ENCODE measurements around the gene BCL2A1.
"Not testable (repeated sequence)": the region's sequence is repeated elsewhere in the genome, so short reads cannot be mapped to it uniquely, and the experiment has no call there.

BCL2A1 gene

DNA sequence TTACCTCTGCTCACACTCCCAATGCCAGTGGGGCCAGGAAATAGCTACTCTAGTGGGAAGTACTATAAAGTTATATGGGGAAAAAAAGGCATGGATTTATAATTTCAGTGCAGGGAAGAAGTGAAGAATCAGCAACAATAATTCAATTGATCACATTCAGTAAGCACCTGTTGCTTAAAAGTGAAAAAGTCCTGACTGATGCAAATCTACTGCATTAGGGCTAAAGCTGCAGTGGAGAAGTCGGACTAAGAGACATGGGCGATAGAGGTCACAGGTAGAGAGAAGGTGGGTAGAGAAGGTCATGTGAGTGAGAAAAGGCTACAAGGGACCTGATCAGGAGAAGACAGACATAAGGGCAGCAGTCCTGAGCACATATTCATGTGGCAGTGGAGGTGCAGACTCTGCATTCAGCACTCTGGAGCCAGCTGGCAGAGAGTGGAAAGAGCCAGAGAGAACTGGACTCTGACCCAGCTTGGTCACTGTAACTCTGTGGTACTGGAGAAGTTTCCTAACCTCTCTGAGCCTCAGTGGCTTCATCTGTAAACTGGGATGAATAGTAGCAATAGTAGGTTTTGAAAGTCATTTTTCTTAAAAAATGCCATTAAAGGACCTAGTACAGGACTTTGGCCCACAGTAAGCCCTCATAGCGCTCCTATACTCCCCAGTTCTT lies 17.6 kb upstream of the BCL2A1 start:
- DNase-seq = no peak

DNA sequence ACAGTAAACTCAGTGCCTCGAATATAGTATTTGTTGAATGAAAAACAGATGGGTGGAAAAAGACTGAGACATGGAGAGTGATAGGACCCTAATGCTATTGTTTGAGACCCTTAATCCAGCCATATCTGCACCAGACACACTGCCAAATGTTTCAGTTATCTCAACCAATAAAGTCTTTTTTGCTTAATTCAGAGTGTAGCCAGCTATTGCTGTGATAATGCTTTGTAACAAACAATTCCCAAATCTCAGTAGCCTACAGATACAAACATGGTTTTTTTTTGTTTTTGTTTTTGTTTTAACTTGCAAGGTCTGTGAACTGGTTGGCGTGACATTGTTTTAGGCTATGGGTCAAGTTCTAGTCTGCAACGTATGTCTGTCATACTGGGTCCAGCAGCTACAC lies 17.0 kb upstream of the BCL2A1 start:
- DNase-seq = no peak

DNA sequence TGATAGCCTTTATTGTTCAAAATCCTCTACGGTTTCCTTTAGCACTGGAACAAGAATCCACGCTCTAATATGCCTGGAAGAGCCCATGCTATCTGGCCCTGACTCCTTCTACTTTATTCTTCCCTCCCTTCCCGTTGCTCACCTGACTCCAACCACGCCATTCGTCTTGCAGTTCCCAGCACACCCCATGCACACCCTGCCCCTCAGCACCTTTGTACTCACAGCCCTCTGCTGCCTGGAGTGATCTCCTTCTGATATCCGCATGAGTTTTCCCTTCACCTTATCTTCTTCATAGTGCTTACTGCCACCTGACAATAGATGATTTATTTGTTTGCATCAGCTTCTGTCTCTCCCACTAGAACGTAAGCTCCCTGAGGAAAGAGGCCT lies 16.6 kb upstream of the BCL2A1 start:
- DNase-seq = no peak

DNA sequence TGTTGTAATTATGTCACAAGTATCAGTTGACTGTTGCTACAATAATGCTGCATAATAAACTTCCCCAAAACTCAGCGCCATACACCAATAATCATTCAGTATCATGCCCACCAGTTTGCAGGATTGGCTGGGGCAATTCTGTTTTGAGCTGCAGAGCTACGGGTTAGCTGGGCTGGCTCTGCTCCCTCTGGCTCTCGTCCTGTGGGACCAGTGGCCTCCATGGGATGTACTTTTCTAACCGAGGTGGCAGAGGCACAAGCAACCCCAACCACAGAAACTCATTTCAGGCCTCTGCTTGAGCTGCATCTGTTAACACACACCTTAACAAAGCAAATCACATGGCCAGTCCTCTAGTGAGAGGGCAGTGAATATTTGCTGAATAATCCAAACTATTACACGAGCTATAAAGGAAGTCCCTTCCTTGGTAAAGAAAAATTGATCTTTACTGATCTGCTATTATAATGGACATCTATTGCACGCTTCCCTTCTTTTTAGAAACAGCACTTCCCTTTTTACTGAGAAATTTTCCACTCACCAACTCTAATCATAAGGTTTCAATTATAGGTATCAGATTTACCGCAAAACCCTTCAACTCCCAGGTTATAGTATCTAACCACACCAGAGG lies 10.9 kb upstream of the BCL2A1 start:
- no peak for DNase-seq

DNA sequence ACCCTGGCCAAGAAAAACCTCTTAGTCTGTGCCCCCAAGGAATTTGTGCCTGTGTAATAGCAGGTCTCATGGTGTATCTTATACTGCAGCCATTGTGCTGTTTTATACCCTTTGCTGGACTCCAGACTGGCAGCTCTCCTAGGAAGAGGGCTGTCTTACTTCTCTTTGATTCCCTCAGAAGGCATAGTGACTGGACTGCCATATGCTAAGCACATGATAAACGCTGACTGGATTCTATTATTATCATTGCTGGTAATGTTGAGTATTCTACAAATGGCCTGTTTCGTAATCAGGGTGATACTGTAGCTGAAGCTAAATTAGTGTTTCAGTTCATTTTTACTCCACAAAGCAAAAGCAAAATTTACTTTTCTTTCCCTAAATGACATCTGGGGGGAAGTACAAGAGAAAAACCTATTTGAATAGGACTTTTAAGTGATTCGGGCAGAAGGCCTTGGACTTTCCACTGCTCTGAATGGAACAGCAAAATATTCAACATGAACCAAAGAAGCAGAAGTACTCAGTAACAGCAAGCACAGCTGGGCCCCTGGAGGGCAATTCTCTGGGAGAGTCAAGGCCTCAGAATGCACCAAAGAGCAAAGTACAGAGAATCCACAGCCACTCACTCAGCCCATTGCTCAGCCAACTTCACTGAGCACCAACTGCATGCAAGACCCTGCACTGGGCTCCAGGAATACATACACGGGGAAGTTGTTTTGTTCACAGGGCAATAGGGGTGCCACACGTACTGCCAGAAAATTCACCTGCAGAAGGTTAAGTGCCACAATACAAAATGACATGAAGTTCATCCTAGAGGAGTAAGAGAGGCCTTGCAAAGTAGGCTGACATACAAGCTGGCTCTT lies 7.9 kb upstream of the BCL2A1 start:
- peak in 1 of 2 experiments; percentile 38 for DNase-seq

DNA sequence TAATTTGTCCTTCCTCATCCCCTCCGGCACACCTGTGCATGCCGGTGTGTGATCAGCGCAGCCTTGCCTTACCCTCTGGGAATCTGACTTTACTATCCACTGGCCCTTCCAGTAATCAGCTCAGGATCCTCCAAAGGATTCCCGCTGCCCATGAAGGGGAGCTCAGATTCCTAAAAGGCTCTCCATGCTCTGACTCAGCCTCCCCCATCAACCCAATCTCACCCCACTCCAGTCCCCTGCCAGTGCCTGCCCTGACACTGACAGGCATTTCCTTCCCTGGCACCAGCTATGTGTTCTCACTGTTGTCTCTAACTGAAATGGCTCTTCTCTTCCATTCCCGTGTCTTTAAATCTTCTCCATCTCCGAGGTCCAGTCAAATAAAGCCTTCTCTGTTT lies 7.3 kb upstream of the BCL2A1 start:
- DNase-seq = no peak

DNA sequence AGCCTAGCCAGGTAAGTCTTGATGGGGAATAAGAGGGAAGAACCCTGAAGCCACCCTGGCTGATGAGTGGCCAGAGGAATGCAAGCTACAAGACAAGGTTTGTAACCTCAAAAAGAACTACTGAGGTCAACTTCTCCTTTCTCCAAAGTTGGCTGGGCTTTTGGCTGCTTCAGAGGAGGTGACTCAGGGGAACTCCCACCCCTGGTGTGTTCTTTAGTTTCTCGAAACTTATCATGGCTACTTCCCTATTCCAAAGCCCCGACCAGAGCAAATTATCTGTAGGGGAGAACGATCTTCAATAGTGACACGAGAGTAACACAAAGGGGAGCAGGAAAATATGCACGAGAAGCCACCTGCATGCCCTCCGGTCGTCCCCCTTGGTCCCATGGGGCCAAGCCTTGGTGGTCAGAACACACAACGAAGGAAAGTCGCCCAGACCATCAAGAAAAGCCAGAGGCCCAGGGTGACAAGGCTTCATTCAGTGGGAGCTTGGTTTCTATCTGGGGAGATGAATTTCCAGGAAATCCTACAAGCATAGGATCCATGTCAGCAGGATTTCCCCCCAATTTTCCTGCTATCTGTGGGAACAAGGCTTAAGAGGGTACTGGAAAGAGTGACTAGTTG lies 6.5 kb upstream of the BCL2A1 start:
- no peak for DNase-seq

DNA sequence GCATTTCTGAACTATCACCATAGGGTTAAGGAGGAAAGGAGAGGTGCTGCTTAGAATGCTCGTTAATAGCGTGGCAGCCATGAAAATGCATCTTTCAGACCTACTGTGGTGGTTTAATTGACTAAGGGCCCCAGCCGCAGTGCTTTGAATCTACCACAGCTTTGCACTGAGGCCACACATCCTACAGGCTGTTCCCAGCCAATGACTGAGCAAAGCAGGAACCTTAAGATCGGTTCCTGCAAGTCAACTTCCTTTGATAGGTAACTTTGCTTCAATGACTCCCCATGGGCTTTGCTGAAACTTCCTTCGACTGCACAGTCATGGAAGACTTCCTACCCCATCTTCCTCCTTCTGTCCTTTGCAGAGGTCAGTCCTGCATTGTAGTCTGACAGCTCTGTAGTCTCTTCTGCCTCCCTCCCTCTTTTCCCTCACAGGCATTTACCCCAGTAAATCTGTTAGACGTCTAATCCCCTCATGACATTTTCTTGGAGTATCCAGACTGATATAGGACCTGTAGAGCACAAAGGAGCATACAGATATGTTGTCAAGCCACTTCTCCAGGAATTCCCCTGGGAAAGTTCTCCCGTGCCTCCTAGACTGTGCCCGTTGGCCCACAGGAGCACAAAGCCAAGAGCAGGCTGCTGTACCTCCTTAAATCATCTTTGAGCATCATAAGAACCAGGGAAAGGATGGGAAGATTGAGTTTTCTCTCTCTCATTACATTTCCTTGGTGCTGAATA lies 2.6 kb upstream of the BCL2A1 start:
- DNase-seq = peak; percentile 49 to 65

DNA sequence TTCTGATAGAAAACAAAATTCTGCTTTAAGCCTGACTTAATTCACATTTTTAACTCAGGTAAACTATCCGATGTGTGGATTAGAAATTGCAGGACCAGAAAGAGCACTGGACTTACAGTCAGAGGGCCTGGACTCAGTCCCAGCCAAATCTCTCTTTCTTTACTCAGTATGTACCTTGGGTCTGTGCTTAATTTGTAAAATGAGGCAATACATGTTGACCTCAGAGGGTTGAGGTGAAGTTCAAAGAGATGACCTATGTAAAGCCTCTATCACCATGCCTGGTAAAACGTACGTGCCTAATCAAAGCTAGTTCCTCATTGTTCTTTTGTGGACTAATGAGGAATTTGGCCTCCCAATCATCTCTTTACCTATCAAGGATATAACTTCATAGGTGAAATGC lies 1.9 kb upstream of the BCL2A1 start:
- no peak for DNase-seq

DNA sequence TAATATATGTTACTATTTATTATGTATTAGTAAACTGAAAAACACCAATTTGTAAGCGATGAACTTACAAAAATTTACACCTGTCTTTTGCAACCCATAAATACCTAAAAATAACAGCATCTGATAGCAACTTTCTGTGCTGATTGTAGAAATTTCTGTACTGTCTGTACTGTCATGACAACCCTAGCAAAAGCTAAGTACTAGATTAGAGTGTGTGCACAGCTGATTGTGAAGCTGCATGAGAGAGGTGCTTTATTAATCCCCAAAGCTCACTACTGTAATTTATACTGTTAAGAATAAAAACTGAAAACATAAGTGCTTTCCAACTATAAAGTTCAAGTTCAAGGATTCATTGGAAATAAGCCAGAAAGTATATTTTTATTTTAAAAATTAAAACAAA lies 815 bp downstream of the BCL2A1 start:
- DNase-seq = no peak

DNA sequence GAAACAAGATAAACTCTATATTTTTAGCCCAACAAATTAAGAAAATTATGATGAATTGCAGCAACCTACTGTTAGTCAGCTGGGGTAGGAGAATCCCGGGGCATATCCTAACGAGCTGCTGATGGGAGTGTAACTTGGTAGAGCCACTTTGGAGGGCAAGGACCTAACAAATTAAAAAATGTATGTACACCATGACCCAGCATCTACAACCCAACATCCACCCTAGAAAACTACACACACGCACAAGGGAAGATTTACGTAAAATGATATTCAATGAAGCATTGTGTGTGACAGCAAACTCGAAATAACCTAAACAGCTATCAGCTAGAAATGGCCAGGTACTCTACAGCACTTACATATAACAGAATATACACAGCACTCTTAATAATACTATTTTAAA lies 1.9 kb downstream of the BCL2A1 start:
- no peak for DNase-seq

DNA sequence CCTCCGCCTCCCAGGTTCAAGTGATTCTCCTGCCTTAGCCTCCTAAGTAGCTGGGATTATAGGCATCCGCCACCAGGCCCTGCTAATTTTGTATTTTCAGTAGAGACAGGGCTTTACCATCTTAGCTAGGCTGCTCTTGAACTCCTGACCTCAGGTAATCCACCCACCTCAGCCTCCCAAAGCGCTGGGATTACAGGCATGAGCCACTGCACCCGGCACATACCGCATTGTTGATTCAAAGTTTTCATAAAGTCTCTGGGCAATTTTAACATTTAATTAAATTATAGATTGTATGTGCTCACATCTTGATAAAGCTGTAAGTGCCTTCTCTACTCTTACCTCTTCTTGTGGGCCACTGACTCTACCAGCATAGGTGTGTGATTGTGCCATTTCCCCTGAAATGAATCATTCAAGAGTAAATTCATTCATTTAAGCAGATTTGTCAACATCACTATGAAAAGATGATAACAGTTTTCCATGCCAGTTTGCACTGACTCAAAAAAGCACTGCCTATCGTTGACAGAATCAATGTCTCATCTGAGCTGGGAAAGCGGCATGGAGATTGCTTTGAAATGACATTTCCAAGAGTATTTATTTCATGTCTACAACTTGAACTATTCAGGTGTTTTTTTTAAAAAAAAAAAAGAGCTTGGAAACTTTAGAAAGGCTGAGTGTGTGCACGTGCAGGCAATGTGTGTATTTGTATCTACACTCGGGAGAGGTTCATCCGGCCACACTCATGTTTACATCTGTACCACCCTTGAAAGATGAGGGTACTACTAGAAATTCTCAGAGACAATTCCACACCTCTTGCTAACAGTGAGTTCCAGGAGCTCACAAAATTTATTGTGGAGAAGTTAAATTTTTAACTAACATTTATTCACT lies 3.5 kb downstream of the BCL2A1 start:
- DNase-seq = peak; percentile 28 to 46

DNA sequence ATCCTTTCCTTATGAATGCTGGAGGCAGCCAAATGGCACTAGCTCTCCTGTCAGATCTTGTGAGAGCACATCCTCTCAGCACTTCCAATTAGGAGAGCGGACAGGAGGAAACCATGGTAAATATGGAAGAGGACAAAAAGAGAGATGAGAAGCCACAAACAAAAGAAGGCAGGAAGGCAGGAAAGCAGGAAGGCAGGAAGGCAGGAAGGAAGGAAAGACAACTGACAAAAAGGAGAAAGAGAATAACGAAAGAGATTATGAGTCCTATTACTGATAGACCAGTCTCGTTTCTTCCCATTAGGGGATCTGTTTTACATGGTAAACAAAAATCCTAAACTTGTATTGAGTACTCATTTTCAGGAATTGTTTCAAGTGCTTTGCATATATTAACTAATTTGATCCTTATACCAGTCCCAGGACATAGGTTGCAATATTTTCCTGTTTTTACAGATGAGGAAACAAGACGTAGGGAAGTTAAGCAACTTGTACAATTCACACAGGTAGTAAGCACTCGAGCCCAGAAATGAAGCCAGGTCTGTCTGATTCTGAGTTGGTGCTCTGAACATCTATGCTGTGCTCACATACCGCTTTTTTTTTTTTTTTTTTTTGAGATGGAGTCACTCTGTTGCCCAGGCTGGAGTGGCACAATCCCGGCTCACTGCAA lies 4.2 kb downstream of the BCL2A1 start:
- DNase-seq = no peak

DNA sequence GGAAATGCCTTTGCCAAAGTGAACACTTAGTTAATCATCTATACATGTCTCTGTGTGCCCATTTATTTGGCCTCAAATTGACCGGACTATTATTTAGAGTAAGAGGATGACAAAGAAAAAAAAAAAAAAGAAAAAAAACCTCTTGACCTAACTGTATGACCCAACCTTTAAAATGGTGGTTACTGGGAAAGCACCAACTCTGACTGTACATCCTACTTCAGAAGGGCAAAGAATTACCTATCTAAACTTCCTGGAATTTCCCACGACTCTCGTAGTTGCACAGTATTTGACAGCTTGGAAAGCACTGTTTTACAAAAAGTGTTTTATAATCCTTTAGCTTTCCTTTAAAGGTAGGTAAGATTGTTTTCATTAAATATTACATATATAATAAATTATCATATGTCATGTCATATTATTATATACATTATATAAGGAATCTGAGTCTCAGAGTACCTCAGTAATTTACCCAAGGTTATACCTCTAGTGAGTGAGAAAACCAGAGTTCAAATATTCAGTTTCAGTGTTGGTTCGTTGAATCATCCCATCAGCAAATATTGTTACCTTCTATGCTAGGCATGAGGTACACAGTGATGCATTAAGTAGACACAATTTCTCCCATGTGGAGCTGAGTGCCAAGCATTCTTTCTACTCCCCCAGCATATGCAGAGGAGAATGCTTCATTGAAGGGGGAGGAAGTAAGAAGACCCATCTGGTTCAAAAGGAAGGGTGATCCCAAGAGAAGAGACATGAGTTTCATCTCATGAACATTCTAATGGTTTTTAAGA lies 5.0 kb downstream of the BCL2A1 start:
- DNase-seq = no peak

DNA sequence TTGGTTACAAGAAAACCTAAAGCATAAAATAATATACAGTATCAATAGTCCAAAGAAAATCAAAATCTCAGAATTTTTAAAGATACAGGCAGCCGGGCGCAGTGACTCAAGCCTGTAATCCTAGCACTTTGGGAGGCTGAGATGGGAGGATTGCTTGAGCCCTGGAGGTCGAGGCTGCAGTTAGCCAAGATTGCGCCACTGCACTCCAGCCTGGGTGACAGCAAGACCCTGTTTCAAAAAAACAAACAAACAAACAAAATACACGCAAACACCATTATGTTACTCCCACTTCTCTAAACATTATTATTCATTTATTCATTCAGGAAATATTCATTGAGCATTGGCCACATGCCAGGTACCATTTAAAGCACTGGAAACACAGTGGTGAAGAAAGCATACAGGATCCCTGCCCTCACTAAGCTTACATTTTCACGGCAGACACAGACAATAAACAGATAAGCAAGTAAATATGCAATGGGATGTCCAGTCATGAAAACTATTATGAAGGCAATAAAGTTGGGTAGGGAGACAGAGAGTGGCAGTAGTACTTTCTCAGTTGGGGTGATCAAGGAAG lies 6.7 kb downstream of the BCL2A1 start:
- no peak for DNase-seq

DNA sequence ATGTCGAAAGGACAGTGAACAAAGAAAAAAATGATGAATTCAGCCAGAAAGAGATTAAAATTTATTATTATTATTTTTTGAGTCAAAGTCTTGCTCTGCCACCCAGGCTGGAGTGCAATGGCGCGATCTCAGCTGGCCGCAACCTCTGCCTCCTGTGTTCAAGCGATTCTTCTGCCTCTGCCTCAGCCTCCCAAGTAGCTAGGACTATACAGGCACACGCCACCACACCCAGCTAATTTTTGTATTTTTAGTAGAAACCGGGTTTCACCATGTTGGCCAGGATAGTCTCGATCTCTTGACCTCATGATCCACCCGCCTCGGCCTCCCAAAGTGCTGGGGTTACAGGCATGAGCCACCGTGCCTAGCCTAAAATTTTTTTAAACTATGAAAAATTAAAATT lies 8.1 kb downstream of the BCL2A1 start:
- DNase-seq = not testable (repeated sequence)

DNA sequence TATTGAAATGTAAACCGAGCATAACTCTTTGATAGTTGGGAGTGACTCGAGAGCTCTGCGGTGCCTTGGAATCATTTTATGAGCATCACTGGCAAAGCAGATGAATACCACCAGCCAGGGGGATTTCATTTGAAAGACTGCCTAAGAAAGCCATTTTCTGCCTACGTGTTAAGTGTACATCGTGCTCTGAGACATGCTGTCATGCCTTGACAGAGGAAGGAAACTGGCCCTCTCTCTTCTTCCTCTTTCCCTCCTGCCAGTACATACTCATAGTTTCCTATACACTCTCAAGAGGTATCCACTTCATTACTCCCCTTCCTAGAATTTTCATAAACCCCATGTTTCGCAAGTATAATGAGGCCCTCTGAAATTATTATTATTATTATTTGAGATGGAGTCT lies 8.8 kb downstream of the BCL2A1 start:
- no peak for DNase-seq

DNA sequence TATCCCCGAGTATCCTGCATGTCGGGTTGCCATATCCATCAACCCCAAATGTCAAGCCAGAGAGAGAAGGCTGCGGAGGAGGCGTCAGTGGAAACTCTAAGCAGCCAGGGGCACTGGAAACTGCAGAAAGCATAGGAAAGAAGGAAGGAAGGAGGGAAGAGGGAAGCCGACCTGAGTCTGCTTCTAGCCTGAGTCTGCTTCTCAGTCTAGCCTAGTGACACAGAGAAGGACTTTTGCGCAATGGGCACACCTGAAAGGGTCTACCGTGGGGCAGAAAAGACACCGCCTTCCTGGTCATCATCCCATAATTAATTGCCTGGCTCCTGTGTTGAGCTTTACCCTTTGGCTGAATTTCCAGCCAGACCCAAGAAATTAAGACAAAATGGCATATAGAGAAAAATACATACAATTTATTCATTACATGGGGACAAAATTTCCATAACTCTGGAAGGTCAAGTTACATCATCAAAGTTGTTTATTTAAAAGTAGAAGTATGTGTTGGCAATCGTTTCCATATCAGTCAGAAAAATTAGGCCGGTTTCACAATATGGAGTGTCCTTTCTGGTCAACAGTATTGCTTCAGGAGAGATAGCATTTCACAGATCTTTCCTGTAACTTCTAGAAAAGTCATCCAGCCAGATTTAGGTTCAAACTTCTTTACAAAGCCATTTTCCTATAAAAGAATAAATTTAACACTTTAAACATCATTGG lies 10.3 kb downstream of the BCL2A1 start:
- DNase-seq = no peak

DNA sequence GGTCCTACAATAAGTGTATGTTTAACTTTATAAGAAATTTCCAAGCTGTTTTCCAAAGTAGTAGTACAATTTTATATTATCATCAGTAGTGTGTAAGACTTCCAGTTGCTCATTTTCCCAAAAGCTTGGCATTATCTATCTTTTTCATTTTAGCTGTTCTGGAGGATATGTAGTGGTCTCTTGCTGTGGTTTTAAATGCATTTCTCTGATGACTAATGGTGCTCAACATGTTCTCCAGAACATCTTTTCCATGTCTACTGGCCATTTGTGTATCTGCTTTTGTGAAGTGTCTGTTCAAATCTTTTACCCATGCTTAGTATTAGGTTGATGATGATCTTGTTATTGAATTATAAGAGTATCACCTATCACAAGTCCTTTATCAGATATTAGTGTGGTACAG lies 13.3 kb downstream of the BCL2A1 start:
- DNase-seq = no peak

Data from activated CD4-positive, alpha-beta T cell treated with anti-CD3 and anti-CD28 coated beads, Interleukin-2, amount 50 U/mL, for 48 hours (primary cell).